CD4-positive, alpha-beta T cell treated with Interferon alpha-2 for 1 hour (primary cell): ENCODE results near the gene FOXQ1.

Source experiments
- DNase-seq, 2 donors: peaks; one replicate each; pipeline ENCODE4 v3.0.0-alpha.2; 2020 to 2022

FOXQ1 gene

GRCh38 chr6:1311400-1312202, at the start of gene FOXQ1:
TSS of gene FOXQ1 (plus strand) at chr6:1312098. CDS start at chr6:1312705, 607 bp downstream.
- DNase-seq = no peak

- no peak for DNase-seq
Observed at GRCh38 chr6:1262704-1263038, 49.2 kb upstream of the FOXQ1 start.

- peak in 1 of 2 donors; percentile 21 for DNase-seq
Observed at GRCh38 chr6:1263039-1263849, 48.7 kb upstream of the FOXQ1 start.

GRCh38 chr6:1263850-1264377, 48.0 kb upstream of the FOXQ1 start:
- no peak for DNase-seq

- DNase-seq = no peak
Observed at GRCh38 chr6:1264619-1265445, 47.1 kb upstream of the FOXQ1 start.

GRCh38 chr6:1266686-1267056, 45.2 kb upstream of the FOXQ1 start:
- no peak for DNase-seq

GRCh38 chr6:1267057-1267732, 44.7 kb upstream of the FOXQ1 start:
- no peak for DNase-seq

GRCh38 chr6:1267790-1268762, 43.8 kb upstream of the FOXQ1 start:
- no peak for DNase-seq

GRCh38 chr6:1271071-1271763, 40.7 kb upstream of the FOXQ1 start:
- DNase-seq = no peak

- DNase-seq = no peak
Observed at GRCh38 chr6:1278061-1278720, 33.7 kb upstream of the FOXQ1 start.

GRCh38 chr6:1279065-1279464, 32.8 kb upstream of the FOXQ1 start:
- no peak for DNase-seq

- DNase-seq = no peak
Observed at GRCh38 chr6:1280666-1281300, 31.1 kb upstream of the FOXQ1 start.

GRCh38 chr6:1281746-1282145, 30.2 kb upstream of the FOXQ1 start:
- DNase-seq = no peak

- DNase-seq = no peak
Observed at GRCh38 chr6:1283501-1283900, 28.4 kb upstream of the FOXQ1 start.

- no peak for DNase-seq
Observed at GRCh38 chr6:1285556-1285955, 26.3 kb upstream of the FOXQ1 start.

GRCh38 chr6:1285956-1286355, 25.9 kb upstream of the FOXQ1 start:
- no peak for DNase-seq

- DNase-seq = peak; percentile 4 to 63
Observed at GRCh38 chr6:1287103-1287591, 24.8 kb upstream of the FOXQ1 start.

- DNase-seq = no peak
Observed at GRCh38 chr6:1290086-1290485, 21.8 kb upstream of the FOXQ1 start.

- DNase-seq = no peak
Observed at GRCh38 chr6:1290805-1291204, 21.1 kb upstream of the FOXQ1 start.
